NCI-H2227 (cell line): ENCODE data around the gene IFNA5.

Experiments
- DNase-seq: peaks from one replicate; lab custom pipeline; 2025; ENCODE audit not compliant: unreplicated experiment; lab: John Stamatoyannopoulos, UW

The IFNA5 gene

GRCh38 chr9:21294904-21295538 lies 10.1 kb downstream of the IFNA5 start:
- DNase-seq: no peak

- DNase-seq: no peak
Measured at GRCh38 chr9:21294364-21294774, 10.7 kb downstream of the IFNA5 start.

DNA sequence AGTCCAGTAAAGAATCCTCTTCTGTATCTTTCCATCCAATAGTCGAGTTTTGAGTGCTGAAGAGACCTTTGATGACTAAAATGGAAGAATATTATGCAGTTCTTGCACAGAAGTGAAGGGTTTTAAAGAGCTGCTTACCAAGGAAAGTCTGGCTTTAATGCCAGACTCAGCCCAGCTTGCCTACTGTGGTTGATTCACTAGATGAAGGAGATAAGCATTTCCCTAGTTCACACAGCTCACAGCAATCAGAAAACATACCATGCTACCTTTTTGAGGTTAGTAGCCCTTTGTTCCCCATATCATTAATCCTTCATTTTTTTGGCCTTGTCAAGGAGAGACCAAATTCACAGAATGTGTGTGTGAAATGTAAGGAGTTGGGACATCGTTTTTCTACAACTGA lies 15.3 kb downstream of the IFNA5 start:
- DNase-seq: no peak

GRCh38 chr9:21287280-21287679 lies 17.8 kb downstream of the IFNA5 start:
- no peak for DNase-seq

DNA sequence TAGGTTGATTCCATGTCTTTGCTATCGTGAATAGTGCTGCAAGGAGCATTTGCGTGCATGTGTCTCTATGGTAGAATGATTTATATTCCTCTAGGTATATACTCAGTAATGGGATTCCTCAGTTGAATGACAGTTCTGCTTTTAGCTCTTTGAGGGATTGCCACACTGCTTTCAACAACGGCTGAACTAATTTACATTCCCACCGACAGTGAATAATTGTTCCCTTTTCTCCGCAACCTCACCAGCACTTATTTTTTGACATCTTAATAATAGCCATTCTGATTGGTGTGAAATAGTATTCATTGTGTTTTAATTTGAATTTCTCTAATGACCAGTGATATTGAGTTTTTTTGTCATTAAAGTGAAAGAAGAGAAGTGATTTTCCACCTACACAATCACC lies 18.5 kb downstream of the IFNA5 start:
- no peak for DNase-seq

- no peak for DNase-seq
Measured at GRCh38 chr9:21286099-21286498, 19.0 kb downstream of the IFNA5 start.

GRCh38 chr9:21281275-21281674 lies 23.8 kb downstream of the IFNA5 start:
- no peak for DNase-seq

- no peak for DNase-seq
Measured at GRCh38 chr9:21268347-21268657, 36.8 kb downstream of the IFNA5 start.

GRCh38 chr9:21267485-21268346 lies 37.4 kb downstream of the IFNA5 start:
- no peak for DNase-seq

GRCh38 chr9:21266733-21267484 lies 38.2 kb downstream of the IFNA5 start:
- DNase-seq: no peak

GRCh38 chr9:21265421-21266189 lies 39.5 kb downstream of the IFNA5 start:
- no peak for DNase-seq

DNA sequence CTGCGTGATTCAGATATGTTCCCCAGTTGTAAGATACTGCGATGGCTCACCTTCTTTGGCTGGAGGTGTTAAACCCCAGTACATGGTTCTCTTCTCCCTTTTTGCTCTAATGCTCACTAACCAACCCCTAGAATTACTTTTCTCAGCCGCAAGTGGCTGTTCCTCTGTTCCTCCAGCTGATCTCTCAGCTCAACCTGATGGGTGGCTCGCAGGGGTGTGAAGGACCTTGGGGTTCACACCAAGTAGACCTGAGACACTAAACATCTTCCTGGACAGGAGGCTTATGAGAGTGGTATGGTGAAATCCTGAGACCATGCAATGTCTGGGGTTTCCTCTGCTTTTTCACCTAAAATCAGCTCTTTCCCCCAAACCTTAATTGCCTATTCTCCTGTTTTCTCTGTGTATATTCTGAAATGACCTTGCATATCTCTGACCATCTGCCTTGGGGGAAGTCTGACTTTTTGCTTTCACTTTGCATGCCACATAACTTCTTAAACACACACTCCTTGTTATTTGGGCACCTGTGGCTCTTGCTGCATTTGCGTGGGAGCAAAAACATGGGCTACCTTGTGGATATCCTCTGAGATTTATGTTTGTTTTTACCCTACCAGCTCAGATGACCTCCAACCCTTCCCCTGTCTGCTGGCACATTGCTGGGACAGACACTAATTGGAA lies 49.4 kb downstream of the IFNA5 start:
- no peak for DNase-seq
